ENCODE results near the gene RNF169. TPM values are rescaled to one million over a fixed set of nuclear protein-coding genes. Genes with fewer than 3 reads are reported as not detected.

RNF169 gene
- total RNA-seq, 1 experiment from 2014 or later = 13.0 TPM

GRCh38 chr11:74731301-74732094 lies 17.2 kb upstream of the RNF169 start, which contains the start of gene CHRDL2:
TSS of gene CHRDL2 (minus strand) at chr11:74731426. CDS start at chr11:74730888, 538 bp downstream.
- DNase-seq = no peak
- no peak within 1 kb of the TSS for H2AK5ac ChIP-seq (ENCODE audit: insufficient read length, low read length)
- H3K27me3 ChIP-seq (ENCODE audit: insufficient read depth, low read length) = peaks cover 37% of the 10 kb centered on the region
- no peak within 1 kb of the TSS for H2BK5ac ChIP-seq (ENCODE audit: insufficient read length, low read length)
- no peak within 1 kb of the TSS for H2BK12ac ChIP-seq (ENCODE audit: insufficient read length, low read depth, low read length)
- peaks cover 75% of the 10 kb centered on the region for H3K27me3 Mint-ChIP-seq (ENCODE audit: low read depth)
- H4K20me1 ChIP-seq (ENCODE audit: control insufficient read depth, insufficient read depth, insufficient read length) = no peaks in the 10 kb centered on the region
- no peak within 1 kb of the TSS for H3T11ph ChIP-seq (ENCODE audit: low read length)
- H4K8ac ChIP-seq (replicated peaks; ENCODE audit: insufficient read length, low read depth, low read length) = no peak within 1 kb of the TSS
- no peak within 1 kb of the TSS for H3K56ac ChIP-seq (ENCODE audit: insufficient read length, low read depth, low read length)
- peak within 1 kb of the TSS; percentile 70 to 89 for H3K4me3 Mint-ChIP-seq
- no peaks in the 10 kb centered on the region for H3K9me3 ChIP-seq (ENCODE audit: control insufficient read depth, low read depth, low read length)
- no peaks in the 10 kb centered on the region for H3K79me1 ChIP-seq (ENCODE audit: insufficient read depth, low read depth, low read length, poor library complexity, severe bottlenecking)
- no peak within 1 kb of the TSS for H2BK20ac ChIP-seq (ENCODE audit: low read depth, low read length, poor library complexity, severe bottlenecking)
- H2BK15ac ChIP-seq (ENCODE audit: low read depth, low read length) = no peak within 1 kb of the TSS; the same call in 1 of the 2 replicates
- H3K79me2 ChIP-seq (ENCODE audit: insufficient read depth, low read length) = no peaks in the 10 kb centered on the region
- WGBS (ENCODE audit: extremely low coverage, insufficient read length, low lambda C conversion rate) = no CpG with 5 or more reads among the region's 69 CpGs
- no peak within 1 kb of the TSS for H4K5ac ChIP-seq (ENCODE audit: insufficient read length, low read depth, low read length)
- H3K23me2 ChIP-seq (ENCODE audit: insufficient read length, low read depth, low read length, poor library complexity, severe bottlenecking) = peaks cover 6% of the 10 kb centered on the region
- H3K4me1 ChIP-seq (ENCODE audit: insufficient read depth, low read length) = no peaks in the 10 kb centered on the region
- H3K9me3 Mint-ChIP-seq = peaks cover 0 to 2% of the 10 kb centered on the region in 2 experiments; a peak in 3 of 5 replicates
- peak within 1 kb of the TSS; percentile 16; the same call in 1 of the 2 replicates for H3K14ac ChIP-seq (ENCODE audit: insufficient read depth, low read length)
- no peak within 1 kb of the TSS for H3K23ac ChIP-seq (ENCODE audit: insufficient read length, low read depth, low read length)
- H2AFZ ChIP-seq (ENCODE audit: low read length) = no peak within 1 kb of the TSS
- no peak within 1 kb of the TSS; a peak in 1 of 7 replicates for H3K27ac Mint-ChIP-seq
- no peak within 1 kb of the TSS for H4K91ac ChIP-seq (ENCODE audit: insufficient read length, low read depth, low read length)
- H3K9ac ChIP-seq (ENCODE audit: extremely low read depth, insufficient read length, low read length) = no peak within 1 kb of the TSS
- H3K4ac ChIP-seq (ENCODE audit: low read depth, low read length) = no peak within 1 kb of the TSS
- H2BK120ac ChIP-seq (ENCODE audit: low read depth, low read length, poor library complexity, severe bottlenecking) = no peak within 1 kb of the TSS
- peaks cover 11 to 16% of the 10 kb centered on the region in 2 experiments for H3K4me1 Mint-ChIP-seq
- no peak within 1 kb of the TSS for H3K27ac ChIP-seq (ENCODE audit: insufficient read length, low read depth, low read length)
- H3K4me2 ChIP-seq (ENCODE audit: insufficient read depth, insufficient read length, low read length) = peak within 1 kb of the TSS; percentile 89
- no peaks in the 10 kb centered on the region; a peak in 1 of 7 replicates for H3K36me3 Mint-ChIP-seq (ENCODE audit: insufficient read depth in 1 of 3, low read depth in 3 of 3)
- TF ChIP-seq, protein P1, sequence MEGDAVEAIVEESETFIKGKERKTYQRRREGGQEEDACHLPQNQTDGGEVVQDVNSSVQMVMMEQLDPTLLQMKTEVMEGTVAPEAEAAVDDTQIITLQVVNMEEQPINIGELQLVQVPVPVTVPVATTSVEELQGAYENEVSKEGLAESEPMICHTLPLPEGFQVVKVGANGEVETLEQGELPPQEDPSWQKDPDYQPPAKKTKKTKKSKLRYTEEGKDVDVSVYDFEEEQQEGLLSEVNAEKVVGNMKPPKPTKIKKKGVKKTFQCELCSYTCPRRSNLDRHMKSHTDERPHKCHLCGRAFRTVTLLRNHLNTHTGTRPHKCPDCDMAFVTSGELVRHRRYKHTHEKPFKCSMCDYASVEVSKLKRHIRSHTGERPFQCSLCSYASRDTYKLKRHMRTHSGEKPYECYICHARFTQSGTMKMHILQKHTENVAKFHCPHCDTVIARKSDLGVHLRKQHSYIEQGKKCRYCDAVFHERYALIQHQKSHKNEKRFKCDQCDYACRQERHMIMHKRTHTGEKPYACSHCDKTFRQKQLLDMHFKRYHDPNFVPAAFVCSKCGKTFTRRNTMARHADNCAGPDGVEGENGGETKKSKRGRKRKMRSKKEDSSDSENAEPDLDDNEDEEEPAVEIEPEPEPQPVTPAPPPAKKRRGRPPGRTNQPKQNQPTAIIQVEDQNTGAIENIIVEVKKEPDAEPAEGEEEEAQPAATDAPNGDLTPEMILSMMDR (conservative IDR thresholded peaks at IDR 0.05) = no peak
- no peak within 1 kb of the TSS for H3K18ac ChIP-seq (ENCODE audit: insufficient read length, low read depth, low read length)

All from H9 (cell line).